GM21723 (cell line): ENCODE data around the gene STRA6.
"Not testable (repeated sequence)": the region's sequence is repeated elsewhere in the genome, so short reads cannot be mapped to it uniquely, and the experiment has no call there.

Experiments
- ATAC-seq: cut with Tn5 transposase; IDR thresholded peaks from one replicate; pipeline ENCODE4 v1.9.1; 2021; ENCODE audit warnings: mild to moderate bottlenecking, moderate library complexity; ENCODE audit not compliant: unreplicated experiment

Gene STRA6

GRCh38 chr15:74167891-74168331 is 34.7 kb downstream of the STRA6 start:
- no peak for ATAC-seq

- ATAC-seq, result no peak
Observed at GRCh38 chr15:74165461-74165860, 37.1 kb downstream of the STRA6 start.

GRCh38 chr15:74162195-74162536 is 40.4 kb downstream of the STRA6 start:
- not testable (repeated sequence) for ATAC-seq

- ATAC-seq, result not testable (repeated sequence)
Observed at GRCh38 chr15:74160390-74160789, 42.2 kb downstream of the STRA6 start.

GRCh38 chr15:74159773-74160172 is 42.8 kb downstream of the STRA6 start:
- ATAC-seq, result no peak

GRCh38 chr15:74158855-74159650 is 43.5 kb downstream of the STRA6 start:
- ATAC-seq, result peak; percentile 82

GRCh38 chr15:74157868-74158827 is 44.4 kb downstream of the STRA6 start:
- ATAC-seq, result no peak

- no peak for ATAC-seq
Observed at GRCh38 chr15:74156678-74157411, 45.7 kb downstream of the STRA6 start.

GRCh38 chr15:74155766-74156417 is 46.7 kb downstream of the STRA6 start:
- no peak for ATAC-seq

- no peak for ATAC-seq
Observed at GRCh38 chr15:74147051-74147450, 55.5 kb downstream of the STRA6 start.

GRCh38 chr15:74146277-74146800 is 56.2 kb downstream of the STRA6 start:
- ATAC-seq, result no peak

- ATAC-seq, result no peak
Observed at GRCh38 chr15:74144153-74144775, 58.3 kb downstream of the STRA6 start.

GRCh38 chr15:74141591-74141990 is 61.0 kb downstream of the STRA6 start:
- no peak for ATAC-seq

GRCh38 chr15:74138642-74139041 is 63.9 kb downstream of the STRA6 start:
- no peak for ATAC-seq

GRCh38 chr15:74137537-74137894 is 65.1 kb downstream of the STRA6 start:
- ATAC-seq, result no peak

GRCh38 chr15:74136814-74137536 is 65.6 kb downstream of the STRA6 start:
- ATAC-seq, result no peak

- no peak for ATAC-seq
Observed at GRCh38 chr15:74136540-74136813, 66.1 kb downstream of the STRA6 start.

- no peak for ATAC-seq
Observed at GRCh38 chr15:74135041-74135565, 67.5 kb downstream of the STRA6 start.

GRCh38 chr15:74134387-74135027 is 68.1 kb downstream of the STRA6 start:
- ATAC-seq, result no peak
